Activated CD8-positive, alpha-beta memory T cell treated with anti-CD3 and anti-CD28 coated beads for 4 hours (primary cell): ENCODE results near the gene IGFBP2.

Experiments used
- DNase-seq, 2 donors: peaks; one replicate each; pipeline ENCODE4 v3.0.0-alpha.2; 2020; ENCODE audit warnings: low read depth in 2 of 2

The IGFBP2 gene

DNA sequence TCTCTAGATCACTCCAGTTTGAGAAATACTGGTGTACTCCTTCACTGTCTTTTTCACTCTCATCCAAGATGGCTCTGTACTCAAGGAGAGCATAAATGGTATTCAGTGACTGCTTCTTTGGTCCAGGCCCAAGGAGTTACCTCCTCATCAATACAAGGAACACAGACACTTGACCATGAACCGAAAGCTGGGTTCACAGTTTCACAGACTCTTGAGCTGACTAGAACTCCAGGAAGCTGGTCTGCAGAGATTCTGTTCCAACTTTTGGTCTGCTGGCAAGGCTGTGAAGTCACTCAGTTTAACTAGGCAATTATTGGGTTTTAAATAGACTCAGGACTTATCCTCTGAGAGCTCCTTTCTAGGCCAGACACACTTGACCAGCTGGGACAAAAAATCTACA lies 69.5 kb downstream of the IGFBP2 start:
- no peak for DNase-seq

DNA sequence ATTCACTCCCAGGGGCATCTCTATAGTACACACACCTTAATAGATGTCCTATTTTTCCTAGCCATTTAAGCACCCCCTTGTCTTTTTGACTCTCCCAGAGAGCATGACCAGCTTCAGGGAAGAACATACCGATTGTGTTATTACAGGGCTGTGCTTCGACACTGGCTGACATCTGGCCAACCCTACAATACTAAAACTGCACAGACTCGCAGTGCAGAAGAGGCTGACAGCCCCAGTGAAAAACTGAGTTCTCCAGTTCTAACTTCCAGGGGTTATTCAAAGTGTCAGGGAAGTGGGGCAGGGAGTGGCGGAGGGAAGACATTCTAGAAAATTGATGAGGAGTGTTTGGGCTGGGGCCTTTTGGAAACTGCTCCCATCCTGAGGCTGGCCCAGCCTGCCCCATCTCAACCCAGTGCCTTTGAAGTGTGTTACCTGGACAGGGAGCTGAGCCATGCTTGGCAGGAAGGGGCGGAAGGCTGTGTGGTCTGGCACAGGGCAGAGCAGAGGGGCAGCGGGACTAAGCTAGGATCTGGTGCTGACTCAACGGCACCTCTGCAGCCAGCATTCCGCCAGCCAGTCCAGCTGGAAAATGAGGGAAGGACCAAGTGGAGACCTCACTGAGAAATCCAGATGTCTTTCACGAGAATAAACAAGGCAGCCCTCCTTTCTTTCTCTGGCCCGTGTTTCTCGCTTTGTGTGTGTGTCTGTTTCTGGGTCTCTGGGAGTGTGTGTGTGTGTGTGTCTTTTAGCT lies 77.5 kb downstream of the IGFBP2 start:
- no peak for DNase-seq

DNA sequence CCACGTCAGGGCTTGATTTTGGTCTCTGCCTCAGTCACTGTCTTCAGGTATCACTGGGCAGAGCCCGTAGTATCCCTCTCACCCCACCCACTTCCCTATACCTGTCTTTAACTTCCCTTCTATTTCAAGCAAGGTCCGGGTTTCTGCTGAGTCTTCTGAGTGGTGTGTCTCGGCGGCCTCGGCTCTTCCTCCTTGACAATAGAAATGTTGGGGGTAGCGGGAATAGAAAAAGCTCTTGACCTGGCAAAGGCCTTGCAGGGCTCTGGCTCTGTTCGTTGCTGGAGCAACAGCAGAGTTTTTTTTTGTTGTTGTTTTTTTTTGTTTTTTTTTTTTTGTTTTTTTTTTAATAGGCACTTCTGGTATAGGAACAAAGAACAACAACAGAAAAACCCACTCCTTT lies 78.1 kb downstream of the IGFBP2 start:
- no peak for DNase-seq

- no peak for DNase-seq
Observed at GRCh38 chr2:216713691-216714336, 80.6 kb downstream of the IGFBP2 start.
